ENCODE measurements around the gene SSBP2.

SSBP2 gene

DNA sequence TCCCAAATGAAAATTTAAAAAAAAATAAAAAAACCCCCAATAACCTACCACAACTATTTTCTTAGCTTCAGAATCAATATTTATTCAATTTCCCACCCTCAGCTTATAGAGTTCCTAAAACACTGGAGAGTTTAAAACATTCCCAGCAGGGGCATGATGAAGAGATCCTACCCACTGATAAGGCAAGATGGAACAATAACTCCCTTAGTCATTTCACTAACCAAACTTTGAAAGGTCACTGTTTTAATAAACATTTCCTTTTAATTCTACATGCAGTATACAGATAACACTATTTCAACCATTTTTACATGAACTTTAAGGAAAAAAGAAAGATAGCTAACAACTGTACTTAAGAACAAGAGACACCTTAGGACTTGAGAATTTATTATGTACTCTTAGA, 322.0 kb downstream of the SSBP2 start:
- Histone ChIP-seq H3K9ac (ENCODE audit: low read length) (no peak overlapping the region), H3K4me1 (ENCODE audit: control insufficient read depth, insufficient read depth, low read length) (no peaks in the 10 kb centered on the region), H3K27me3 (ENCODE audit: control insufficient read depth, insufficient read depth, low read length) (no peaks in the 10 kb centered on the region), H3K4me3 (ENCODE audit: low read length) (no peak overlapping the region), H3K9me3 (ENCODE audit: control insufficient read depth, low read length) (no peaks in the 10 kb centered on the region), H3K36me3 (ENCODE audit: control insufficient read depth, insufficient read depth, low read length) (no peaks in the 10 kb centered on the region)

DNA sequence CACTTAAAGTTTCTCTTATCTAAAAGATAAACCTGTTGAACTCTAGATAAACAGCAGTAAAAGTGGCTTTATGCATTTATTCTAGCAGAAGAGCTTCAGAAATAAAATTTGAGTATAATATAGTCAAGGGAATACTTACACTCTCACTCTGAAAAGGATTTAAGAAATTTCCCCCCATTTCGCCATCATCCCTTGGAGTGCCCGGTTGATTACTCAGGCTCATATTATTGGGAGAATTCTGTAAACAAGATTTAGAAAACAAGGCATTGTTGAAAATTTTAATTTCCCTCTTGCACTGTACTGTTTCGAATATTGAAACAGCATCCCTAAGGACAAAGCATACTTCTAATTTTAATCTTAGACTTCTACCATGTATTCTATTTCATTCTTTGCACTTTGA, 322.5 kb downstream of the SSBP2 start:
- no peaks in the 10 kb centered on the region for H3K9me3 ChIP-seq (ENCODE audit: control insufficient read depth, low read length)

DNA sequence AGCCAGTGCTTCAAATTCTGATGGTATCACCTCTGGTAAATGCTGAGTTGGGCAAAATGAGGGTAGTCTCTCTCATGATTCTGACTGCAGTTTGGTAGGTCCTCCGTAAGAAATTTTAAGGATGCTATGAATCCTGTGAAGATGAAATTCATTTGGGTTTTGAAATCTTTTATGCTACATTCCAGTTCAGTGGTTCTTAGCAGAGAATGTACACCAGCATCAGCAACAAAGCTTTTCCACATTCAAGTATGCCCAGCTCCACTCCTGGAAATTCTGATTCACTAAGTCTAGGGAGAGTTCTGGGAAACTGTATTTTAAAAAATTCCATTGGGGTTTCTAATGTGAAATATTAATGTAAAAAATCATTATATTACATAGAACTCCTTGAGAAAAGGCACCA, 323.3 kb downstream of the SSBP2 start:
- Histone ChIP-seq H3K4me3 (ENCODE audit: low read length) (no peak overlapping the region), H3K9ac (ENCODE audit: low read length) (no peak overlapping the region), H3K4me1 (ENCODE audit: control insufficient read depth, insufficient read depth, low read length) (no peaks in the 10 kb centered on the region), H3K9me3 (ENCODE audit: control insufficient read depth, low read length) (no peaks in the 10 kb centered on the region), H3K36me3 (ENCODE audit: control insufficient read depth, insufficient read depth, low read length) (no peaks in the 10 kb centered on the region), H3K27me3 (ENCODE audit: control insufficient read depth, insufficient read depth, low read length) (no peaks in the 10 kb centered on the region)

More for the DNA sequence above, 322.5 kb downstream of the SSBP2 start:
- no peaks in the 10 kb centered on the region for H3K4me1 ChIP-seq (ENCODE audit: control insufficient read depth, insufficient read depth, low read length)
- H3K36me3 ChIP-seq (ENCODE audit: control insufficient read depth, insufficient read depth, low read length): no peaks in the 10 kb centered on the region
- no peak overlapping the region for H3K4me3 ChIP-seq (ENCODE audit: low read length)
- H3K9ac ChIP-seq (ENCODE audit: low read length): no peak overlapping the region
- no peaks in the 10 kb centered on the region for H3K27me3 ChIP-seq (ENCODE audit: control insufficient read depth, insufficient read depth, low read length)

DNA sequence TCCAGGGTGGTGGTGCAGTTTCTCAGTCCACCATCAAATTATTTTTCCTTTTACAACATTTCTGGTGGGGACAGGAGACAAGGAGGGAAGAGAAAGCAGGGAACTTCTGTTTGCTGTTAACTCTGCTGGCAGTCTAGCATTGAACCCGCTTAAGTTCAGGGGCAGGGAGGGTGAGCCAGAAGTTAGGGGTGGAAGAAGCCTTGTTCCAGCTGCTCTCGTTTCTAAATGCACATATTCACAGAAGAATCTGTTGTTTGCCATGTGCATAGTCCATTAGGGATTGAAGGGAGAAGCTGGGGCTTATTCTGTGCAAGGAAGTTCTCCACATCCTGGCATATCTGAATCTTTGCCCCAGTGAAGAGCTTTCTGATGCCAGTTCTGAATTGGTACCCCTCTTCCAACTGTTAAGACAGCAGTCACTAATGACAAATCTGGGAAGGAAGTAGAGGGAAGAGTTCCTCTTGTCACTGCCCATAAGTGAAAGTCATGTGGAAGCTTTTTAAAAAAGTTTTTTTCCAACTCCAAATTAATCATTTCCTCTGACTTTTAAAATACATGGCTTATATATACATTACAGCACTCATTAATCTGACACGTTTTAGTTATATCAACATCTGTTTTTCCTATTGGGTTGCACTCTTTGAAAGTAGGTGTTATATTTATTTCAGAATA, 324.4 kb downstream of the SSBP2 start:
- H3K27me3 ChIP-seq (ENCODE audit: control insufficient read depth, insufficient read depth, low read length): no peaks in the 10 kb centered on the region
- no peaks in the 10 kb centered on the region for H3K36me3 ChIP-seq (ENCODE audit: control insufficient read depth, insufficient read depth, low read length)
- no peak overlapping the region for H3K4me3 ChIP-seq (ENCODE audit: low read length)
- no peaks in the 10 kb centered on the region for H3K9me3 ChIP-seq (ENCODE audit: control insufficient read depth, low read length)
- no peaks in the 10 kb centered on the region for H3K4me1 ChIP-seq (ENCODE audit: control insufficient read depth, insufficient read depth, low read length)
- no peak overlapping the region for H3K9ac ChIP-seq (ENCODE audit: low read length)

DNA sequence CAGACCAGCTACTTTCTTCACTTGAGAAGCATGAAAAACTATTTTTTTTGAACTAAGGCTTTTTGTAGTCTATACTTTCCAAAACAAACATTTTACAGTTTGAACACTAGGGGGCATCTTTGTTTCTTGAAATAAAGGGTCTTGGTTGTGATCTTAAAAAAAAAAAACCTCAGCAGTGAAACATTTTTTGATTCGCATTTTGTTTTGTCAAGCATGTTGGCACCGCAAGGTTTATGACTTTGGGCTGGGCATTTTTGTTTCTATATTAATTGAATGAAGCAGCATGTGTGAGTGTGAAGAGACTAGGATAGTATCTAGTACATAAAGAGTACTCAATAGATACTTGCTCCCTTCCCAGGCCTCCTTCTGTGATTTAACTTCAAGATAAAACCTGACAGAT, 325.3 kb downstream of the SSBP2 start:
- no peaks in the 10 kb centered on the region for H3K36me3 ChIP-seq (ENCODE audit: control insufficient read depth, insufficient read depth, low read length)
- no peaks in the 10 kb centered on the region for H3K27me3 ChIP-seq (ENCODE audit: control insufficient read depth, insufficient read depth, low read length)
- no peak overlapping the region for H3K9ac ChIP-seq (ENCODE audit: low read length)
- no peaks in the 10 kb centered on the region for H3K9me3 ChIP-seq (ENCODE audit: control insufficient read depth, low read length)
- no peaks in the 10 kb centered on the region for H3K4me1 ChIP-seq (ENCODE audit: control insufficient read depth, insufficient read depth, low read length)
- no peak overlapping the region for H3K4me3 ChIP-seq (ENCODE audit: low read length)

DNA sequence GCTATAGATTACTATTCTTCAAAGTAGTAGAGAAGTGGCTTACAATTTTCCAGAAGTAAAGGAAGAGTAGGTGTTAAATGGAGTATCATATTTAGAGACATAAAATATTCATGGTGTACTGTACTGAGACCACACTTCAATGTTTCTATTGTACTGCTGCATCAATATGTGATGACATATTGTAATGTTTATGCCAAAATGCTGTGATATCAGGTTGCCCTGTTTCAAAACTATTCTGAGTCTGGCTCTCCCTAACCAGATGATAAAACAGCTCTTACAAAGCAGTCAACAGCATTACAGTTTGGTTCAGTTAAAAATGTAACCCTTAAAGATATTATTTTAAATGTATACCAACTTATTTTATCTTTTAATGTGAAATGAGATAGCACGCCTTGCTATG, 326.2 kb downstream of the SSBP2 start:
- no peaks in the 10 kb centered on the region for H3K36me3 ChIP-seq (ENCODE audit: control insufficient read depth, insufficient read depth, low read length)
- H3K4me1 ChIP-seq (ENCODE audit: control insufficient read depth, insufficient read depth, low read length): no peaks in the 10 kb centered on the region
- H3K9ac ChIP-seq (ENCODE audit: low read length): no peak overlapping the region
- H3K9me3 ChIP-seq (ENCODE audit: control insufficient read depth, low read length): no peaks in the 10 kb centered on the region
- no peaks in the 10 kb centered on the region for H3K27me3 ChIP-seq (ENCODE audit: control insufficient read depth, insufficient read depth, low read length)
- no peak overlapping the region for H3K4me3 ChIP-seq (ENCODE audit: low read length)

DNA sequence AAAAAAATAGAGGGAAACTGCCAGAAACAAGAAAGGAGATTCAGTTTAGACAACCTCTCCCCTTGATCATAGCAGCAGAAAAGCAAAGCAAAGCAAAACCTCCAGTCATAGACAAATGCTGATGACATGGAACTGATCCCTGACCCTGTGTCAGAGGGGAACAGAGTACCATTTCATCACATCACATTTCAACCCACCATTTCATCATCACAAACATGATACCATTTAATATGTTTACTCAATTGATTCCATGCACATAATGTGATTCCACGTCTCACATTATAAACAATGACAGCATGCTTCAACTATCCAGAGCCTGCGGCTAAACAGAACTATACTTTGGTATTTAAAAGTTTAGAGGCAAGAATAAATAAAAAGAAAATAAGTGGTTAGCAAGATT, 328.2 kb downstream of the SSBP2 start:
- H3K9ac ChIP-seq (ENCODE audit: low read length): no peak overlapping the region
- H3K4me3 ChIP-seq (ENCODE audit: low read length): no peak overlapping the region
- no peaks in the 10 kb centered on the region for H3K36me3 ChIP-seq (ENCODE audit: control insufficient read depth, insufficient read depth, low read length)
- no peaks in the 10 kb centered on the region for H3K4me1 ChIP-seq (ENCODE audit: control insufficient read depth, insufficient read depth, low read length)
- no peaks in the 10 kb centered on the region for H3K9me3 ChIP-seq (ENCODE audit: control insufficient read depth, low read length)
- H3K27me3 ChIP-seq (ENCODE audit: control insufficient read depth, insufficient read depth, low read length): no peaks in the 10 kb centered on the region

DNA sequence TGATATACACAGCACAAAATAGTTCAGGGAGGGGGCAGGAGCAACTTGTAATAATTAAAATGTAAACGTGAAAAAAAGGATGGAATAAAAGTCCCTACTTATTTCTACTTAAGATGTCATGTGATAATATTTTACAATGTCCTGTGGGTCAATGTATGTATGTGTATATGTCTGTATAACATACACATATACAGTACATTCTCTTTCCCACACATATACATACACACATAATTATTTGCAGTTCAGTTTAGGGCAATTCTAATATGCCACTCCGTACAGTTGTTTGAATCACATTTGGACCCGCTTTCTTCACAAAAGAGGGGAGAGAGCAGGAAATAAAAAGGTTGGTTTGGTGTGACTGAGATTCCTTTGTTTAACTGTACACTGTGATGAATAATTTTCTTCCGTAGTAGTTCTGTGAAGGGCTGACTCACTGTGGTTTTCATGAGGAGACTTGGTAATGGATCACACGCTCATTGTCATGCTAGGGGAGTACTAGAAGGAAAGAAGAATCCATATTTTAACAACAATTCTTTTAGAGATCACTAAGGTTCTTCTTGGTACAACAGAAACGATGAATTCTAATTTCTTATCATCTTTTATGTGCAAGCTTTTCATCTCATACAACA, 330.7 kb downstream of the SSBP2 start:
- Histone ChIP-seq H3K9me3 (ENCODE audit: control insufficient read depth, low read length) (no peaks in the 10 kb centered on the region), H3K4me1 (ENCODE audit: control insufficient read depth, insufficient read depth, low read length) (no peaks in the 10 kb centered on the region), H3K9ac (ENCODE audit: low read length) (no peak overlapping the region), H3K36me3 (ENCODE audit: control insufficient read depth, insufficient read depth, low read length) (no peaks in the 10 kb centered on the region), H3K27me3 (ENCODE audit: control insufficient read depth, insufficient read depth, low read length) (no peaks in the 10 kb centered on the region), H3K4me3 (ENCODE audit: low read length) (no peak overlapping the region)

DNA sequence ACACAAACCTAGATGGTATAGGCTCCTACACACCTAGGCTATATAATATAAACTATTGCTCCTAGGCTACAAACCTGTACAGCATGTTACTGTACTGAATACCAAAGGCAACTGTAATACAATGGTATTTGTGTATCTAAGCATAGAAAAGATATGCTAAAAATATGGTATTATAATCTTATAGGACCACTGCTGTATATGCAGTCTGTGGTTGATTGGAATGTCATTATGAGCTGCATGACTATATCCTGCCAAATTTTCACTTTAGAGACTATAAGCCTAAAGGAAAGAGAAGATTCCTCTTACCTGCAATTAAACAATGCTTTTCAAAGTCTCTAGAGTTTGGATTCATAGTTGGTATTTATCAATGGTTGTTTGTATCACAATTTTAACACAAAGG, 332.3 kb downstream of the SSBP2 start:
- Histone ChIP-seq H3K4me3 (ENCODE audit: low read length) (no peak overlapping the region), H3K4me1 (ENCODE audit: control insufficient read depth, insufficient read depth, low read length) (no peaks in the 10 kb centered on the region), H3K27me3 (ENCODE audit: control insufficient read depth, insufficient read depth, low read length) (no peaks in the 10 kb centered on the region), H3K36me3 (ENCODE audit: control insufficient read depth, insufficient read depth, low read length) (no peaks in the 10 kb centered on the region), H3K9ac (ENCODE audit: low read length) (no peak overlapping the region), H3K9me3 (ENCODE audit: control insufficient read depth, low read length) (no peaks in the 10 kb centered on the region)

DNA sequence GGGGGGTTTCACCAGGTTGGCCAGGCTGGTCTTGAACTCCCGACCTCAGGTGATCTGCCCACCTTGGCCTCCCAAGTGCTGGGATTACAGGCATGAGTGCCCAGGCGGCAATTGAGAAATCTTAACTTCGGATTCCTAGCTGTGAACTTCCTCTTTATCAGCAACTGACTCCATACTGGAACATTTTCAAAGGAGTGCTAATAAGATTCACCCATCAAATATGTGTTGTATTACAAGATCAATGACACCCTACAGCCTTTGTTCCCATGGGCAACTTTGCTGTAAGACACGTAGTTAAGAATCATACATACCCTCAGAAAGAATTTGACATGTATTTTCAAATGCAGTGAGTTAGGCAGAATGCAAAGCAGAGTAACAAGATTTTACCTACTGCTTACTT, 333.8 kb downstream of the SSBP2 start:
- Histone ChIP-seq H3K4me1 (ENCODE audit: control insufficient read depth, insufficient read depth, low read length) (no peaks in the 10 kb centered on the region), H3K36me3 (ENCODE audit: control insufficient read depth, insufficient read depth, low read length) (no peaks in the 10 kb centered on the region), H3K4me3 (ENCODE audit: low read length) (no peak overlapping the region)

DNA sequence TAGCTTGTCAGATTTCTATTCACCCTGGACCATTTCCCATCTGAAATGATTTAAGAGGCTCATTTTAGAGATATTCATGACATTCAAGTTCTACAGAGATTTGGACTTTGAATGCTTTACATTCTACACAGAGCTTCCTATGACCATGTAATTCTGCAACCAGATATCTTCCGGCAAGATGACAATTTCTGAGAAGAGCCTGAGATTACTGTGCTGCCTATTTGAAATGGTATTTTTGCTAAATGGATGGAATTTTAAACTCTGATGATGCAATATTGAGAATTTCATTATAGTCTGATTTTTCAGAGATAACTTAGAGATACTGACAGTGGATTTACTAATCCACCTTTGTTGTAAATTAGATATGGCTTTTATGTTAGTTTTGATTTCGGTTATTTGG, 341.0 kb downstream of the SSBP2 start:
- Histone ChIP-seq H3K4me1 (ENCODE audit: control insufficient read depth, insufficient read depth, low read length) (no peaks in the 10 kb centered on the region), H3K9me3 (ENCODE audit: control insufficient read depth, low read length) (no peaks in the 10 kb centered on the region), H3K36me3 (ENCODE audit: control insufficient read depth, insufficient read depth, low read length) (no peaks in the 10 kb centered on the region), H3K27me3 (ENCODE audit: control insufficient read depth, insufficient read depth, low read length) (no peaks in the 10 kb centered on the region), H3K9ac (ENCODE audit: low read length) (no peak overlapping the region), H3K4me3 (ENCODE audit: low read length) (no peak overlapping the region)

More for the DNA sequence above, 333.8 kb downstream of the SSBP2 start:
- Histone ChIP-seq H3K9ac (ENCODE audit: low read length) (no peak overlapping the region), H3K9me3 (ENCODE audit: control insufficient read depth, low read length) (no peaks in the 10 kb centered on the region), H3K27me3 (ENCODE audit: control insufficient read depth, insufficient read depth, low read length) (no peaks in the 10 kb centered on the region)

DNA sequence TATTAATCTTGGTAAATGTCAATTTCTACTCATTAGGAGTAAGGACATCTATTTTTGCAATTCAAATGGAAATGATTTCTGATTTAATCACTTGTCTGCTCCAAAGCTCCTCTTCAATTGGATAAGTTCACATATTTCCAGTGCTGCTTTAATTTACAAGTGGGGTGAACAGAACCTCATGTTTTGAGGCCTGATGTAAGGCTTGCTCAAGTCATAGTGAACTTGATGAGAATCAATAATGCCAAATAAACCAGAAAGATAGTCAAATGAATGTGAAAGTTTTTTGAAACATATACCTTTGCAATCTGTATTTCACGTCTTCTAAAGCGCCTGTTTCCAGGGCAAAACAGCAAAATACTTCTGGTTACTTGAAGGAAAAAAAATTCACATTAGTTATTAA, 341.5 kb downstream of the SSBP2 start:
- Histone ChIP-seq H3K9me3 (ENCODE audit: control insufficient read depth, low read length) (no peaks in the 10 kb centered on the region), H3K36me3 (ENCODE audit: control insufficient read depth, insufficient read depth, low read length) (no peaks in the 10 kb centered on the region), H3K4me1 (ENCODE audit: control insufficient read depth, insufficient read depth, low read length) (no peaks in the 10 kb centered on the region), H3K9ac (ENCODE audit: low read length) (no peak overlapping the region), H3K4me3 (ENCODE audit: low read length) (no peak overlapping the region), H3K27me3 (ENCODE audit: control insufficient read depth, insufficient read depth, low read length) (no peaks in the 10 kb centered on the region)

DNA sequence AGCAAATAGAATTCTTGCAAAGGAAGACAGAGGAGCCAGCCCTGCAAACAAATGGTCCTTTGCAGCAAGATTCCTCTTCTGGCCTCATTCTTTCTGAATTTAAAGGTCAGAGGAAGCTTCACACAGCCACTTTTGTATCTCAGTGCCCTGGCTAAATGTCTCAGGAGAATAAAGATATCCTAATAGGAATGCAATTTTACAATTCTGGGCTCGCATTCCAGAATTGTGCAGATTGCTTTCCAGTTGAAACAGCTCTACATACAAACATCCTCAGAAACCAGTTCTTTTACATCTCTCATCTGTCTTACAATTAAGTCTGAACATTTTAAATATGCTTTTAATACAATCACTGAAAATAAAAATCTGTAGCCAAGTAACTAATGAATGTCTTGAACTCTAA, 342.4 kb downstream of the SSBP2 start:
- H3K4me3 ChIP-seq (ENCODE audit: low read length): no peak overlapping the region
- H3K9ac ChIP-seq (ENCODE audit: low read length): no peak overlapping the region
- no peaks in the 10 kb centered on the region for H3K27me3 ChIP-seq (ENCODE audit: control insufficient read depth, insufficient read depth, low read length)
- no peaks in the 10 kb centered on the region for H3K36me3 ChIP-seq (ENCODE audit: control insufficient read depth, insufficient read depth, low read length)
- H3K9me3 ChIP-seq (ENCODE audit: control insufficient read depth, low read length): no peaks in the 10 kb centered on the region
- no peaks in the 10 kb centered on the region for H3K4me1 ChIP-seq (ENCODE audit: control insufficient read depth, insufficient read depth, low read length)

Measured in mucosa of stomach (tissue), 1 donor.